OCI-LY1 (cell line): ENCODE results near the gene FOXK2.
"Not testable (repeated sequence)": the region's sequence is repeated elsewhere in the genome, so short reads cannot be mapped to it uniquely, and the experiment has no call there.

Experiments used
- H2AFZ ChIP-seq: fragments of 200-600 bp; sonication (generic), shearing (Covaris generic); 2 replicates; pipeline ENCODE4 v1.6.0; 2014; ENCODE audit warnings: antibody characterized with exemption, mild to moderate bottlenecking, low read length
- H3F3A ChIP-seq: fragments of 200-600 bp; sonication (generic), shearing (Covaris generic); 2 replicates; pipeline ENCODE4 v1.6.0; 2014; ENCODE audit warnings: mild to moderate bottlenecking, antibody characterized with exemption, low read length, moderate library complexity; ENCODE audit not compliant: insufficient read depth
- H3K27ac ChIP-seq: fragments of 200-600 bp; sonication (generic); 2 replicates; pipeline ENCODE4 v1.5.1; 2014; ENCODE audit warnings: low read length, mixed run types, mild to moderate bottlenecking, low read depth; ENCODE audit not compliant: poor library complexity, severe bottlenecking
- H3K27me3 ChIP-seq: fragments of 200-600 bp; sonication (generic); 2 replicates; pipeline ENCODE4 v1.6.0; 2014; ENCODE audit warnings: antibody characterized with exemption, mild to moderate bottlenecking, low read length, moderate library complexity; ENCODE audit not compliant: insufficient read depth
- H3K36me3 ChIP-seq: fragments of 200-600 bp; sonication (generic); 2 replicates; pipeline ENCODE4 v1.6.1; 2014; ENCODE audit warnings: mild to moderate bottlenecking, antibody characterized with exemption, low read length, moderate library complexity, mixed read lengths; ENCODE audit not compliant: insufficient read depth
- H3K4me1 ChIP-seq: fragments of 200-600 bp; sonication (generic); 2 replicates; pipeline ENCODE4 v1.5.1; 2014; ENCODE audit warnings: mild to moderate bottlenecking, low read length, moderate library complexity; ENCODE audit not compliant: insufficient read depth, severe bottlenecking
- H3K4me2 ChIP-seq: fragments of 200-600 bp; sonication (generic), shearing (Covaris generic); 2 replicates; pipeline ENCODE4 v1.6.1; 2014; ENCODE audit warnings: low read length
- H3K4me3 ChIP-seq: fragments of 200-600 bp; sonication (generic); 2 replicates; pipeline ENCODE4 v1.5.1; 2014; ENCODE audit warnings: low read length, low read depth, mild to moderate bottlenecking, mixed read lengths; ENCODE audit not compliant: poor library complexity, severe bottlenecking
- H3K79me2 ChIP-seq: fragments of 200-600 bp; shearing (Covaris generic); 2 replicates; pipeline ENCODE4 v1.6.1; 2016; ENCODE audit warnings: mixed run types, low read length, mixed read lengths; ENCODE audit not compliant: insufficient read depth
- H3K9ac ChIP-seq: fragments of 200-600 bp; sonication (generic), shearing (Covaris generic); 2 replicates; pipeline ENCODE4 v1.6.1; 2014; ENCODE audit warnings: mild to moderate bottlenecking, low read length, mixed read lengths
- H3K9me2 ChIP-seq: fragments of 200-600 bp; sonication (generic), shearing (Covaris generic); 2 replicates; pipeline ENCODE4 v1.6.1; 2014; ENCODE audit warnings: low read depth, mild to moderate bottlenecking, low read length, mixed read lengths
- H3K9me3 ChIP-seq: fragments of 200-600 bp; shearing (Covaris generic); 2 replicates; pipeline ENCODE4 v1.6.1; 2014; ENCODE audit warnings: low read length, mixed read lengths
- H4K20me1 ChIP-seq: fragments of 200-600 bp; sonication (generic), shearing (Covaris generic); 2 replicates; pipeline ENCODE4 v1.6.0; 2016; ENCODE audit warnings: mild to moderate bottlenecking, low read length; ENCODE audit not compliant: insufficient read depth
- CTCF ChIP-seq: fragments of 200-600 bp; sonication (generic), shearing (Covaris generic); IDR thresholded peaks from 2 replicates; pipeline ENCODE4 v1.5.1; 2017; ENCODE audit warnings: mild to moderate bottlenecking, antibody characterized with exemption, low read length, moderate library complexity, mixed read lengths
- EZH2 ChIP-seq: fragments of 200-600 bp; sonication (generic), shearing (Covaris generic); IDR thresholded peaks from 2 replicates; pipeline ENCODE4 v1.8.0; 2017; ENCODE audit warnings: borderline replicate concordance, mixed run types, mild to moderate bottlenecking, antibody characterized with exemption, low read length, moderate library complexity, mixed read lengths

FOXK2 gene

GRCh38 chr17:82570277-82570676 lies 50.7 kb downstream of the FOXK2 start:
- H3K9me2 ChIP-seq = no peaks in the 10 kb centered on the region
- H3K4me2 ChIP-seq = no peak overlapping the region
- peaks cover 97% of the 10 kb centered on the region for H3K36me3 ChIP-seq
- H3K27me3 ChIP-seq = no peaks in the 10 kb centered on the region
- H3K27ac ChIP-seq = peak overlapping the region; percentile 45
- TF ChIP-seq CTCF (no peak), EZH2 (no peak)
- H2AFZ ChIP-seq = no peak overlapping the region
- no peaks in the 10 kb centered on the region for H4K20me1 ChIP-seq
- no peaks in the 10 kb centered on the region for H3F3A ChIP-seq
- H3K4me1 ChIP-seq = peaks cover 44% of the 10 kb centered on the region
- H3K9ac ChIP-seq = no peak overlapping the region
- H3K4me3 ChIP-seq = no peak overlapping the region
- H3K79me2 ChIP-seq = peaks cover 4% of the 10 kb centered on the region; the same call in 1 of the 2 replicates
- no peaks in the 10 kb centered on the region for H3K9me3 ChIP-seq

GRCh38 chr17:82571855-82572254 lies 52.3 kb downstream of the FOXK2 start:
- Histone ChIP-seq H3K9me3 (no peaks in the 10 kb centered on the region), H3K27me3 (no peaks in the 10 kb centered on the region), H3K4me2 (no peak overlapping the region), H3K4me3 (no peak overlapping the region), H3F3A (no peaks in the 10 kb centered on the region), H3K27ac (peak overlapping the region; percentile 5), H2AFZ (no peak overlapping the region), H3K4me1 (peaks cover 34% of the 10 kb centered on the region), H3K79me2 (no peaks in the 10 kb centered on the region), H3K9me2 (no peaks in the 10 kb centered on the region), H4K20me1 (no peaks in the 10 kb centered on the region), H3K9ac (no peak overlapping the region), H3K36me3 (peaks cover 96% of the 10 kb centered on the region)
- TF ChIP-seq CTCF = no peak
- TF ChIP-seq EZH2 = no peak

GRCh38 chr17:82574041-82574440 lies 54.5 kb downstream of the FOXK2 start:
- Histone ChIP-seq H3K9me3 (no peaks in the 10 kb centered on the region), H3K4me1 (peaks cover 20% of the 10 kb centered on the region), H3K9me2 (no peaks in the 10 kb centered on the region), H3K79me2 (no peaks in the 10 kb centered on the region), H3K27ac (no peak overlapping the region), H4K20me1 (no peaks in the 10 kb centered on the region), H3K36me3 (peaks cover 95% of the 10 kb centered on the region), H3K27me3 (no peaks in the 10 kb centered on the region), H3F3A (no peaks in the 10 kb centered on the region), H3K4me2 (no peak overlapping the region), H2AFZ (no peak overlapping the region), H3K4me3 (no peak overlapping the region), H3K9ac (no peak overlapping the region)
- no peak for TF ChIP-seq CTCF
- TF ChIP-seq EZH2 = no peak

GRCh38 chr17:82575581-82576221 lies 56.2 kb downstream of the FOXK2 start:
- H3K4me1 ChIP-seq, H3K9ac ChIP-seq, H3K9me3 ChIP-seq, H3K27me3 ChIP-seq, H3K9me2 ChIP-seq, H3K4me3 ChIP-seq, H3K27ac ChIP-seq, H4K20me1 ChIP-seq, H3F3A ChIP-seq, H3K79me2 ChIP-seq, H2AFZ ChIP-seq, H3K4me2 ChIP-seq: not testable (repeated sequence)
- peaks cover 83% of the 10 kb centered on the region for H3K36me3 ChIP-seq
